Hepatocyte (in vitro differentiated cells): ENCODE data around the gene LIN28B. TPM values are rescaled to one million over a fixed set of nuclear protein-coding genes. Genes with fewer than 3 reads are reported as not detected.

Experiments used
- DNase-seq: peaks from one replicate; pipeline ENCODE4 v3.0.0-alpha.2; 2016; ENCODE audit warnings: low spot score
- H2AFZ ChIP-seq: fragments of 200-600 bp; sonication (generic); 2 replicates; pipeline ENCODE4 v1.6.0; 2016; ENCODE audit warnings: antibody characterized with exemption, mild to moderate bottlenecking
- H3K27ac ChIP-seq: fragments of 200-600 bp; sonication (generic); 2 replicates; pipeline ENCODE4 v1.5.1; 2016; ENCODE audit warnings: mild to moderate bottlenecking
- H3K27me3 ChIP-seq: fragments of 200-600 bp; sonication (generic); 2 replicates; pipeline ENCODE4 v1.6.1; 2016
- H3K36me3 ChIP-seq: fragments of 200-600 bp; sonication (generic); replicated peaks from 2 replicates; pipeline ENCODE4 v1.5.1; 2016; ENCODE audit warnings: low read depth; ENCODE audit not compliant: insufficient read depth
- H3K4me1 ChIP-seq: fragments of 200-600 bp; sonication (generic); 2 replicates; pipeline ENCODE4 v1.5.1; 2016; ENCODE audit warnings: mild to moderate bottlenecking, moderate library complexity; ENCODE audit not compliant: insufficient read depth
- H3K4me2 ChIP-seq: fragments of 200-600 bp; sonication (generic); 2 replicates; pipeline ENCODE4 v1.6.0; 2016
- H3K4me3 ChIP-seq: fragments of 200-600 bp; sonication (generic); 2 replicates; pipeline ENCODE4 v1.5.1; 2016; ENCODE audit warnings: mild to moderate bottlenecking
- H3K79me2 ChIP-seq: fragments of 200-600 bp; sonication (generic); 2 replicates; pipeline ENCODE4 v1.6.0; 2017; ENCODE audit warnings: mild to moderate bottlenecking
- H3K9me2 ChIP-seq: fragments of 200-600 bp; sonication (generic); replicated peaks from 2 replicates; pipeline ENCODE4 v1.6.0; 2017; ENCODE audit warnings: mild to moderate bottlenecking; ENCODE audit not compliant: insufficient read depth
- H3K9me3 ChIP-seq: fragments of 200-600 bp; sonication (generic); 2 replicates; pipeline ENCODE4 v1.5.1; 2016; ENCODE audit warnings: low read depth, mild to moderate bottlenecking
- H4K20me1 ChIP-seq: fragments of 200-600 bp; sonication (generic); 2 replicates; pipeline ENCODE4 v1.6.0; 2016; ENCODE audit warnings: mild to moderate bottlenecking; ENCODE audit not compliant: insufficient read depth, poor library complexity, severe bottlenecking
- EZH2 ChIP-seq: fragments of 200-600 bp; sonication (generic); IDR thresholded peaks from 2 replicates; pipeline ENCODE4 v1.6.1; 2016; ENCODE audit warnings: antibody characterized with exemption, mild to moderate bottlenecking, borderline replicate concordance
- EZH2phosphoT487 ChIP-seq: fragments of 200-600 bp; sonication (generic); IDR thresholded peaks from one replicate; pipeline ENCODE4 v1.6.1; 2018; ENCODE audit warnings: antibody characterized with exemption, mild to moderate bottlenecking, low read depth, moderate library complexity; ENCODE audit not compliant: unreplicated experiment, severe bottlenecking
- WGBS: methylation state at CpG from one replicate; pipeline ENCODE4 v1.1.6; 2016; ENCODE audit warnings: low lambda C conversion rate; ENCODE audit errors: missing lambda C conversion rate; 5-methylcytosine and 5-hydroxymethylcytosine counted together
- polyA plus RNA-seq: library from polyadenylated mRNA; unstranded; fragments of >200 nt; fragmentation: Nextera tagmentation; extraction: Ambion mirVana; gene quantifications from 2 replicates; pipeline ENCODE4 v1.2.1, GENCODE V29; 2016
- total RNA-seq: library from RNA; depleted of rRNA; stranded (reverse); fragments of >200 nt; gene quantifications from 2 replicates; pipeline ENCODE4 v1.2.3, GENCODE V29; 2014
- TF ChIP-seq, protein P1 (sequence below): fragments of 200-600 bp; sonication (generic); IDR thresholded peaks from 2 replicates; pipeline ENCODE4 v1.5.1; 2016; ENCODE audit warnings: antibody characterized with exemption, mild to moderate bottlenecking; ENCODE audit not compliant: poor library complexity

Gene LIN28B, protein sequence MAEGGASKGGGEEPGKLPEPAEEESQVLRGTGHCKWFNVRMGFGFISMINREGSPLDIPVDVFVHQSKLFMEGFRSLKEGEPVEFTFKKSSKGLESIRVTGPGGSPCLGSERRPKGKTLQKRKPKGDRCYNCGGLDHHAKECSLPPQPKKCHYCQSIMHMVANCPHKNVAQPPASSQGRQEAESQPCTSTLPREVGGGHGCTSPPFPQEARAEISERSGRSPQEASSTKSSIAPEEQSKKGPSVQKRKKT
- total RNA-seq (8.6 and 8.9 TPM in 2 replicates), polyA plus RNA-seq (1.8 and 3.2 TPM in 2 replicates)

DNA sequence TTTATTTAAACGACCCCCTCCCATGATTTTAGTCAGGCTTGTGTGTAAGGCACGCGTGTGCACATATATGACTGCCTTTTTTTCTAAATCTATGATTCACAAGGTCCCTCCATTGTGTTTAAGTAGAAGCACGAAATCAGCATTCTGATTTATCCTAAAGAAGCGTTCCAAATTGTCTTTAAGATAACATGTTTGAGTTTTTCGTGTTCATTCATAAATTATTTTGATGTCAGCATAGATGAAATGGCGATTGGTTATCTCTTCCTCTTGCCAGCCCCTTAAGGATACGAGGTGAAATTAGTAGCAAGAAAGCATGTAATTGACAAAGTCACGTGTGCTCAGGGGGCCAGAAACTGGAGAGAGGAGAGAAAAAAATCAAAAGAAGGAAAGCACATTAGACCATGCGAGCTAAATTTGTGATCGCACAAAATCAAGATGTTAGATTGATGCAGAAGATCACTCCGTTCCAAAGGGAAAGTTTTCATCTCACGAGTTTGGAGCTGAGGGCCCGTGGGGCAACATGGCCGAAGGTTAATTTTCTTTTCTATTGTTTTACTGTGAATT is at the start of gene LIN28B:
LIN28B (plus strand) TSS at position 377 of the 564 bp plus-strand sequence; CDS start at position 521, 144 bp downstream.
- Histone ChIP-seq H3K36me3 (no peaks in the 10 kb centered on the region), H3K9me3 (no peaks in the 10 kb centered on the region), H3K4me1 (no peaks in the 10 kb centered on the region), H2AFZ (peak within 1 kb of the TSS; percentile 90), H3K27me3 (peaks cover 27% of the 10 kb centered on the region), H4K20me1 (no peaks in the 10 kb centered on the region), H3K27ac (peak within 1 kb of the TSS; percentile 53), H3K4me2 (peak within 1 kb of the TSS; percentile 83), H3K9me2 (no peaks in the 10 kb centered on the region), H3K79me2 (peaks cover 30% of the 10 kb centered on the region), H3K4me3 (peak within 1 kb of the TSS; percentile 63)
- TF ChIP-seq EZH2phosphoT487 (peak; percentile 28), EZH2 (no peak)
- TF ChIP-seq, protein P1, sequence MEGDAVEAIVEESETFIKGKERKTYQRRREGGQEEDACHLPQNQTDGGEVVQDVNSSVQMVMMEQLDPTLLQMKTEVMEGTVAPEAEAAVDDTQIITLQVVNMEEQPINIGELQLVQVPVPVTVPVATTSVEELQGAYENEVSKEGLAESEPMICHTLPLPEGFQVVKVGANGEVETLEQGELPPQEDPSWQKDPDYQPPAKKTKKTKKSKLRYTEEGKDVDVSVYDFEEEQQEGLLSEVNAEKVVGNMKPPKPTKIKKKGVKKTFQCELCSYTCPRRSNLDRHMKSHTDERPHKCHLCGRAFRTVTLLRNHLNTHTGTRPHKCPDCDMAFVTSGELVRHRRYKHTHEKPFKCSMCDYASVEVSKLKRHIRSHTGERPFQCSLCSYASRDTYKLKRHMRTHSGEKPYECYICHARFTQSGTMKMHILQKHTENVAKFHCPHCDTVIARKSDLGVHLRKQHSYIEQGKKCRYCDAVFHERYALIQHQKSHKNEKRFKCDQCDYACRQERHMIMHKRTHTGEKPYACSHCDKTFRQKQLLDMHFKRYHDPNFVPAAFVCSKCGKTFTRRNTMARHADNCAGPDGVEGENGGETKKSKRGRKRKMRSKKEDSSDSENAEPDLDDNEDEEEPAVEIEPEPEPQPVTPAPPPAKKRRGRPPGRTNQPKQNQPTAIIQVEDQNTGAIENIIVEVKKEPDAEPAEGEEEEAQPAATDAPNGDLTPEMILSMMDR, result no peak
- DNase-seq, result no peak
- 1% methylated on average over 15 of the region's 15 CpGs for WGBS

DNA sequence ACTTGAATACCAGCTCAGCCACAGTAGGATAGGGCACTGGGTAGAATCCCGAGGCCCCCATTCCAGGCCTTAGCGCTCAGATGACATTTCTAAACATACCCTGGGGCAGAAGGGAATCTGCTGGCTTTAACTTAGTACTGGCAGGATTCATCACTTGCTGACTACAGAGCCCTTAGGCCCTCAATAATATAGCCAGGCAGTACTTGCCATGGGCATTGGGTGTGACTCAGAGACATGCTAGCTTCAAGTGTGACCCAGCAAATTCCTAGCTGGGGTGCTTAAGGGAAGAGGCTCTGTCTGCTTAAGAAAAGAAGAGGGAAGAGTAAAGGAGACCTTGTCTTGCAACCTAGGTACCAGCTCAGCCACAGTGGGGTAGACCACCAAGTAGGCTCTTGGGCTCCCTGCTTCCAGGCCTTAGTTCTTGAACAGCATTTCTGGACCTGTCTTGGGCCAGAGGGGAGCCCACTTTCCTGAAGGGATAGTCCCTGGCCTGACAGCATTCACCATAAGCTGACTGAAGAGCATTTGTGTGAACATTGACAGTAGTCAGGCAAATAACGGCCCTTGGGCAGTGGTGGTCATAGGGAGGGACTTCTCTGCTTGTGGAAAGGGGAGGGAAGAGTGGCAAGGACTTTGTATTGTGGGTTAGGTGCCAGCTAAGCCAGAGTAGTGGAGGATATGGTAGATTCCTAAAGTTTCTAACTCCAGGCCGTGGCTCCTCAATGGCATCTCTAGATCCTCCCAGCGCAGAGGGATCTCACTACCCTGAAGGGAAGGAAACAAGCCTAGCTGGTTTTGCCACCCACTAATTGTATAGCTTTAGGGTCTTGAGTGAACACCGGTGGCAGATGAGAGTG is 48.6 kb upstream of the LIN28B start:
- H3K79me2 ChIP-seq, result no peaks in the 10 kb centered on the region
- no peak for DNase-seq
- H3K4me2 ChIP-seq, result no peak overlapping the region
- WGBS, result 81% methylated on average over 6 of the region's 6 CpGs
- H3K4me1 ChIP-seq, result no peaks in the 10 kb centered on the region
- H3K27ac ChIP-seq, result no peak overlapping the region
- no peaks in the 10 kb centered on the region for H3K9me2 ChIP-seq
- no peak overlapping the region for H2AFZ ChIP-seq
- H4K20me1 ChIP-seq, result no peaks in the 10 kb centered on the region
- H3K36me3 ChIP-seq, result no peaks in the 10 kb centered on the region
- H3K4me3 ChIP-seq, result no peak overlapping the region
- H3K9me3 ChIP-seq, result peaks cover 3% of the 10 kb centered on the region
- TF ChIP-seq EZH2 (no peak), EZH2phosphoT487 (no peak)
- TF ChIP-seq, protein P1, result no peak
- no peaks in the 10 kb centered on the region for H3K27me3 ChIP-seq

DNA sequence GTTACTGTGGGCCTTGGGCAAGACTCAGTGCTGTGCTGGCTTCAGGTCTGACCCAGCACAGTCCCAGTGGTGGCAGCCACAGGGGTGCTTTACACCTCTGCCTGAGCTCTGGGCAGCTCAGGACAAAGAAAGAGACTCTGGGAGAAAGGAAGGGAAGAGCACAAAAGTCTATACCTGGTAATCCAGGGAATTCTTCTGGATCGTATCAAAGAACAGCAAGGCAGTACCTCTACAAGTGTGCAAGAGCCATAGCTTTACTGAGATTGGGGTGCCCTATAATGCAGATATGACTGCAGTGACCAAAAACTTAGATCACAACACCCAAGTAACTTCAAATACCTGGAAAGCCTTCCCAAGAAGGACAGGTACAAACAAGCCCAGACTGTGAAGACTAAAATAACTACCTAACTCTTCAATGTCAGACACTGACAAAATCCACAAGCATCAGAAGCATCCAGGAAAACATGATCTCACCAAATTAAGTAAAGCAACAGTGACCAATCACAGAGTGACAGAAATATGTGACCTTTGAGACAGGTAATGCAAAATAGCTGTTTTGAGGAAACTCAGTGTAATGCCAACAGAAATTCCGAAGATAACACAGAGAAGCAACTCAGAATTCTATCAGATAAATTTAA is 47.9 kb upstream of the LIN28B start:
- 79% methylated on average over 2 of the region's 2 CpGs for WGBS
- H3K36me3 ChIP-seq, result no peaks in the 10 kb centered on the region
- H3K4me3 ChIP-seq, result no peak overlapping the region
- no peaks in the 10 kb centered on the region for H3K9me2 ChIP-seq
- H3K79me2 ChIP-seq, result no peaks in the 10 kb centered on the region
- TF ChIP-seq, protein P1, result no peak
- no peak for TF ChIP-seq EZH2phosphoT487
- no peak overlapping the region for H2AFZ ChIP-seq
- peaks cover 3% of the 10 kb centered on the region for H3K9me3 ChIP-seq
- H4K20me1 ChIP-seq, result no peaks in the 10 kb centered on the region
- DNase-seq, result no peak
- H3K4me1 ChIP-seq, result no peaks in the 10 kb centered on the region
- no peak overlapping the region for H3K4me2 ChIP-seq
- no peaks in the 10 kb centered on the region for H3K27me3 ChIP-seq
- H3K27ac ChIP-seq, result no peak overlapping the region
